Measurements from ENCODE around the gene GJA4.

GJA4 gene

GRCh38 chr1:34784751-34785221, 8.0 kb upstream of the GJA4 start:
- Histone ChIP-seq H3K9me3 (replicated peaks in 1 of 11) (no peaks in the 10 kb centered on the region), H3K27me3 (peaks cover 36 to 43% (median 38%) of the 10 kb centered on the region in 11 experiments), H3K4me1 (peaks cover 10 to 31% (median 12%) of the 10 kb centered on the region in 10 experiments; a peak in 16 of 20 replicates), H3K4me2 (no peak overlapping the region), H3K4me3 (no peak overlapping the region), H3K9ac (no peak overlapping the region), H4K20me1 (no peaks in the 10 kb centered on the region; a peak in 2 of 22 replicates), H3K36me3 (no peaks in the 10 kb centered on the region), H3K27ac (no peak overlapping the region)
- no peak for TF ChIP-seq Cebpa-rat (IDR thresholded peaks at IDR 0.05)

GRCh38 chr1:34785231-34785874, 7.4 kb upstream of the GJA4 start:
- peaks cover 0 to 3% (median 0%) of the 10 kb centered on the region in 11 experiments; a peak in 3 of 22 replicates for H3K9me3 ChIP-seq (replicated peaks in 1 of 11)
- no peak overlapping the region for H3K9ac ChIP-seq
- no peak overlapping the region for H3K4me3 ChIP-seq
- TF ChIP-seq Cebpa-rat (IDR thresholded peaks at IDR 0.05), result no peak
- H3K36me3 ChIP-seq, result no peaks in the 10 kb centered on the region
- H3K27ac ChIP-seq, result no peak overlapping the region
- H3K4me1 ChIP-seq, result peaks cover 16 to 37% (median 17%) of the 10 kb centered on the region in 10 experiments; a peak in 19 of 20 replicates
- peaks cover 30 to 37% (median 33%) of the 10 kb centered on the region in 11 experiments for H3K27me3 ChIP-seq
- 0 out of 22 replicates have a peak overlapping the region, but pooled peaks of 1 of the 11 experiments have one; percentile 3 for H3K4me2 ChIP-seq
- H4K20me1 ChIP-seq, result no peaks in the 10 kb centered on the region; a peak in 2 of 22 replicates

DNA sequence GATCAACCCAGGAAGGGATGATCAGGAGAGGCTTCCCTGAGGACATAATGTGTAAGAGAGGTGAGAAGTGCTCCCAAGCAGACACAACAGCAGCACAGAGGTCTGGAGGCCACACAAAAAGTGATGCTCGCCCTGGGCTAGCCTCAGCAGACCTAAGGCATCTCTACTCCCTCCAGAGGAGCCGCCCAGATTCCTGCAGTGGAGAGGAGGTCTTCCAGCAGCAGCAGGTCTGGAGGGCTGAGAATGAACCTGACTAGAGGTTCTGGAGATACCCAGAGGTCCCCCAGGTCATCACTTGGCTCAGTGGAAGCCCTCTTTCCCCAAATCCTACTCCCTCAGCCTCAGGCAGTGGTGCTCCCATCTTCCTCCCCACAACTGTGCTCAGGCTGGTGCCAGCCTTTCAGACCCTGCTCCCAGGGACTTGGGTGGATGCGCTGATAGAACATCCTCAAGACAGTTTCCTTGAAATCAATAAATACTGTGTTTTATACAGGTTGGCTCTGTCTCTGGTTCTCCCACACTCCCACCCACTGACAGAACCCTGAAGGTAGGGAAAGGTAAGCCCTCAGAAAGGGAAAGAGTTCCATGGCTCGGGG, 6.8 kb upstream of the GJA4 start:
- Histone ChIP-seq H4K20me1 (no peaks in the 10 kb centered on the region; a peak in 2 of 22 replicates), H3K9me3 (replicated peaks in 1 of 11) (peaks cover 0 to 7% (median 0%) of the 10 kb centered on the region in 11 experiments; a peak in 3 of 22 replicates), H3K36me3 (no peaks in the 10 kb centered on the region), H3K4me2 (no peak overlapping the region), H3K27me3 (peaks cover 24 to 31% (median 26%) of the 10 kb centered on the region in 11 experiments), H3K4me1 (peaks cover 22 to 43% (median 24%) of the 10 kb centered on the region in 10 experiments), H3K9ac (no peak overlapping the region), H3K4me3 (no peak overlapping the region), H3K27ac (no peak overlapping the region)
- no peak for TF ChIP-seq Cebpa-rat (IDR thresholded peaks at IDR 0.05)

DNA sequence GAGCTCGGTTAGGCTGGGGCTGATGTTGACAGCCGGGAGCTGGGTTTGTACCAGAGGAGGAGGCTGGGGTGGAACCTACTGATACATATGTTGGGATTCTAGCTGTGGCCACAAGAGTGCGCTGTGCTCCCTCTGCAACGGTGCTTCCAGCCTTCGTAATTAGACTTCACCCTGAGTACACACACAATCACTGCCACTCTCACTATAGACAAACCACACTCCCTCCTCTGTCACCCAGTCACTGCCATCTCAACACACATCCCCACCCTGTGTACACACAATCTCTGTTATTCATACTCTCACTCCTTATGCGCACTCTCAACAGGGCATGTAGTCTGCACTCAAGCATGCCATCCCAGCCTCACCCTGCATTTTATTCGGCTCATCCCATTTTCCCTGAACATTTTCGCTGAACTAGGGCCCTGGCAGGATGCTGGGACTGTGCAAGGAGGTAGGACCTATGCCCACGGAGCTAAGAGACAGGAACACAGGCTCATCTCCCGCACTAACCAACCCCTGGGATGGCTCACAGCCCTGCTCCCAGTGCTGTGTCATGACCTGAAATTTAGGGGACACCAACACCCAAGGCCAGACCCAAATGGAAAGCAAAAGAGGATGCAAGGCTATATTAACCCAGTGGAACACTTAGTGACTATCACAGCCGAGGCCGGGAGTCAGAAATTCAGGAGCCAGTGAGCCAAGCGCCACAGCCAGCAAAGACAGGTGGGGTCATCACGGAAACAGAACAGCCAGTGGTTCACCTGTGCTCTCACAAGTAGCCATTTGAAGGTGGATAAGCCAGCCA, 6.1 kb upstream of the GJA4 start:
- no peak overlapping the region for H3K9ac ChIP-seq
- TF ChIP-seq Cebpa-rat (IDR thresholded peaks at IDR 0.05), result no peak
- H3K36me3 ChIP-seq, result no peaks in the 10 kb centered on the region
- no peaks in the 10 kb centered on the region; a peak in 2 of 22 replicates for H4K20me1 ChIP-seq
- H3K9me3 ChIP-seq (replicated peaks in 1 of 11), result peaks cover 0 to 7% (median 0%) of the 10 kb centered on the region in 11 experiments; a peak in 3 of 22 replicates
- peaks cover 22 to 43% (median 31%) of the 10 kb centered on the region in 10 experiments for H3K4me1 ChIP-seq
- H3K4me2 ChIP-seq, result no peak overlapping the region
- peaks cover 17 to 23% (median 19%) of the 10 kb centered on the region in 11 experiments for H3K27me3 ChIP-seq
- no peak overlapping the region for H3K27ac ChIP-seq
- H3K4me3 ChIP-seq, result no peak overlapping the region

DNA sequence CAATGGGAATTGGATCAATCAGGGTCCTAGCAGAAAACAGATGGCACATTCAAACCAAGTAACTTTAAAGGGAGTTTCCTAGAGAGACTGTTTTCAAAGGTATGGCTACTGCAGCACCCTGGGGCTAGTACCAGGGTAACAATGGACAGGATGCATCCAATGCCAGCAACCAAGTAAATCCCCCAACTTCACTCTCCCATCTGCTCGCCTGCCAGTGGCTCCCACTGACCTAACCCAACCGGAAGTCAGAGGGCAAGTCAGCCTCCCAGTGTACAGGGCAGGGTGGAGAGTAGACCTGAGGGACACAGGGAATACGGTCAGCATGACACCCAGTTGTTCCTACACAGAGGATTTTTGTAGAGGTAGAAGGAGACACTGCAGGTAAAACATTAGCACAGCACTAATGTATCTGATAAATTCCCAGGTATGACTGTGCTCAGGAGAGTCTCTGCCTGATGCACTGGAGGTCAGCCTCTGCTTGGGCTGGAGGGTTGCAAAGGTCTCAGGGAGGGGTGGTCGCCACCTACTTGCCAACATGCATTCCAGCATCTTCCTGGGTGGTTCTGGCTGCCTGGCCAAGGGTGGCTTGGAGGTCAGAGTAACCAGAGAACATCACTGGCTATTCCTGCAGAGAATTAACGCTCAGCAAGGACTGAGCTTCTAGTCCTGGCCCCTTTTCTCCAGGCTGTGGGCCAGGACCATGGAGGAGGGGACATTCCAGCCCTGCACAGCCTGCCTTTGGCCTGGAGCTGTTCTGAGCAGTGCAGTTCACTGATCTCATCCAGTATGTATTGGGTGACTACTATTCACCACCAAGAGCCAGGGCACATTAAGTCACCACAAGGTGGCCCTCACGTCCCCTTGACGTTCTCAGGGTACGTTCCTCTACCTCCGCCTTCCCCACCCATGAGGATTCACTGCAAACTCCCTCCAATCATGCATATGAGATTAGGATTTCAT, 5.1 kb upstream of the GJA4 start:
- Histone ChIP-seq H3K9ac (no peak overlapping the region), H3K27ac (no peak overlapping the region), H4K20me1 (no peaks in the 10 kb centered on the region; a peak in 2 of 22 replicates), H3K4me2 (no peak overlapping the region), H3K4me1 (peaks cover 31 to 50% (median 41%) of the 10 kb centered on the region in 10 experiments), H3K9me3 (replicated peaks in 1 of 11) (peaks cover 0 to 7% (median 0%) of the 10 kb centered on the region in 11 experiments; a peak in 3 of 22 replicates), H3K27me3 (peaks cover 6 to 13% (median 9%) of the 10 kb centered on the region in 11 experiments; a peak in 20 of 22 replicates), H3K36me3 (no peaks in the 10 kb centered on the region), H3K4me3 (no peak overlapping the region)
- TF ChIP-seq Cebpa-rat (IDR thresholded peaks at IDR 0.05), result no peak

DNA sequence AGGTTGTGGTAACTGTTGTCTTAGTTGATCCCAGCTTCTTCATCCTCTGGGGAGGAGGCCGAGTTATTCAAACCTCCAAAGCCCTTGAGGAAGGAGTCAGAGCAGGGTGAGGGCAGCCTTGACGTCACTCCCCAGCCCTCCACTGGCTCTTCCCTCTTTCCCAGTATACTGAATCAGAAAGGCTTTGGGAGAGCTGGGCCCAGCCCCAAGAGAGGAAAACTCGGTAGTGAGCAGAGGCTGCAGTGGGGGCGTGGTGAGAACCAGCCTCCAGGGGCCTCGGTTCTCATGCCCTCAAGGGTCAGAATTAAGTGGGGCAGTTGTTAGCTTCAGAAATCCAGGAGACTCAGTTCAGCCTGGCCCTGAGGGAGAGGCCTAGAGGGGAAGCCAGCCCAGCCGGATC, 1.8 kb upstream of the GJA4 start:
- Histone ChIP-seq H3K9ac (peak overlapping the region in 2 of 11 experiments; percentile 23 to 29; a peak in 1 of 22 replicates), H3K4me3 (no peak overlapping the region), H4K20me1 (peaks cover 0 to 13% (median 0%) of the 10 kb centered on the region in 11 experiments; a peak in 4 of 22 replicates), H3K27me3 (no peaks in the 10 kb centered on the region), H3K9me3 (replicated peaks in 1 of 11) (peaks cover 0 to 7% (median 0%) of the 10 kb centered on the region in 11 experiments; a peak in 3 of 22 replicates), H3K27ac (no peak overlapping the region), H3K4me2 (peak overlapping the region; percentile 43 to 96 (median 94)), H3K36me3 (no peaks in the 10 kb centered on the region), H3K4me1 (peaks cover 41 to 74% (median 70%) of the 10 kb centered on the region in 10 experiments)
- TF ChIP-seq Cebpa-rat (IDR thresholded peaks at IDR 0.05), result no peak

DNA sequence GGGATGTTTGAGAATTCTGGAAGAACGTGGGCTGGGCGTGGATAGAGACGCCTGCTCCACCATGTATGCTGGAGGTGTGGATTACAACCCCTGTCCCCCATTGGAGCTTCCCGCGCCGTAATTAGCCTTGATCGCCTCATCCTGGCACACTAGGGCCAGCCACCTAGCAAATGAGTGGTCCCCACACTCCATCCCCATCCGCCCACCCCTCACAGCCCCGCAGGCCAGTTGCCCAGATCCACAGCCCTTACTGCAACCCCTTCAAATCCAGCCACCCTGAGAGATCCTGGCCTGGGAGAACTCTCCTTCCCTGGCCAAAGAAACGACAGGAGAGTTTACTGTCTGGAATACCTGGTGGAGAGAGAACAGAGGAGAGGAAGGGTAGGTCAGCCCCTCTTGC, 375 bp upstream of the GJA4 start:
- H3K4me3 ChIP-seq, result peak overlapping the region in 7 of 10 experiments; percentile 46 to 59 (median 53); a peak in 8 of 20 replicates
- peaks cover 0 to 13% (median 0%) of the 10 kb centered on the region in 11 experiments; a peak in 5 of 22 replicates for H4K20me1 ChIP-seq
- H3K9ac ChIP-seq, result peak overlapping the region in 3 of 11 experiments; percentile 32 to 48 (median 40); a peak in 6 of 22 replicates
- H3K4me2 ChIP-seq, result peak overlapping the region; percentile 91 to 96 (median 94)
- no peak for TF ChIP-seq Cebpa-rat (IDR thresholded peaks at IDR 0.05)
- H3K9me3 ChIP-seq (replicated peaks in 1 of 11), result peaks cover 0 to 7% (median 0%) of the 10 kb centered on the region in 11 experiments; a peak in 3 of 22 replicates
- H3K4me1 ChIP-seq, result peaks cover 41 to 79% (median 76%) of the 10 kb centered on the region in 10 experiments
- H3K27me3 ChIP-seq, result no peaks in the 10 kb centered on the region
- H3K27ac ChIP-seq, result no peak overlapping the region
- no peaks in the 10 kb centered on the region for H3K36me3 ChIP-seq
